Parathyroid adenoma (tissue), 2 donors: ENCODE measurements around the gene C2orf72.

Experiments
- H2AFZ ChIP-seq: fragments of 300-600 bp; sonication (generic); one replicate; pipeline ENCODE4 v1.7.0; 2017; ENCODE audit warnings: antibody characterized with exemption, mild to moderate bottlenecking
- H3K27ac ChIP-seq: fragments of 300-600 bp; sonication (generic); one replicate; pipeline ENCODE4 v1.7.0; 2017
- H3K27me3 ChIP-seq: fragments of 300-600 bp; sonication (generic); one replicate; pipeline ENCODE4 v1.7.0; 2017; ENCODE audit warnings: low read length; ENCODE audit not compliant: control insufficient read depth, insufficient read depth
- H3K36me3 ChIP-seq: fragments of 300-600 bp; sonication (generic); one replicate; pipeline ENCODE4 v1.7.0; 2017; ENCODE audit warnings: low read length; ENCODE audit not compliant: control insufficient read depth, insufficient read depth
- H3K4me1 ChIP-seq: fragments of 300-600 bp; sonication (generic); one replicate; pipeline ENCODE4 v1.7.0; 2017; ENCODE audit warnings: control low read depth
- H3K4me2 ChIP-seq: fragments of 300-600 bp; sonication (generic); one replicate; pipeline ENCODE4 v1.7.0; 2017; ENCODE audit warnings: low read length
- H3K4me3 ChIP-seq: fragments of 300-600 bp; sonication (generic); one replicate; pipeline ENCODE4 v1.7.0; 2017; ENCODE audit warnings: low read depth, low read length
- H3K79me2 ChIP-seq: fragments of 300-600 bp; sonication (generic); one replicate; pipeline ENCODE4 v1.7.0; 2017; ENCODE audit warnings: control low read depth
- H3K9ac ChIP-seq: fragments of 300-600 bp; sonication (generic); one replicate; pipeline ENCODE4 v1.7.0; 2017; ENCODE audit warnings: mild to moderate bottlenecking
- H3K9me3 ChIP-seq: fragments of 300-600 bp; sonication (generic); one replicate; pipeline ENCODE4 v1.7.0; 2017; ENCODE audit warnings: low read length; ENCODE audit not compliant: control insufficient read depth
- TF ChIP-seq, protein P1 (sequence below): fragments of 300-600 bp; sonication (generic); IDR thresholded peaks from one replicate; pipeline ENCODE4 v1.7.0; 2017; ENCODE audit warnings: antibody characterized with exemption, mild to moderate bottlenecking
- donor health status: primary hyperparathyroidism.

Gene C2orf72

GRCh38 chr2:231053846-231054245, 16.5 kb downstream of the C2orf72 start:
- Histone ChIP-seq H3K27me3 (no peaks in the 10 kb centered on the region), H3K4me1 (peaks cover 16% of the 10 kb centered on the region), H3K4me2 (no peak overlapping the region), H2AFZ (no peak overlapping the region), H3K9me3 (no peaks in the 10 kb centered on the region), H3K79me2 (peaks cover 20% of the 10 kb centered on the region), H3K9ac (no peak overlapping the region), H3K4me3 (no peak overlapping the region), H3K27ac (no peak overlapping the region), H3K36me3 (no peaks in the 10 kb centered on the region)
- TF ChIP-seq, protein P1, sequence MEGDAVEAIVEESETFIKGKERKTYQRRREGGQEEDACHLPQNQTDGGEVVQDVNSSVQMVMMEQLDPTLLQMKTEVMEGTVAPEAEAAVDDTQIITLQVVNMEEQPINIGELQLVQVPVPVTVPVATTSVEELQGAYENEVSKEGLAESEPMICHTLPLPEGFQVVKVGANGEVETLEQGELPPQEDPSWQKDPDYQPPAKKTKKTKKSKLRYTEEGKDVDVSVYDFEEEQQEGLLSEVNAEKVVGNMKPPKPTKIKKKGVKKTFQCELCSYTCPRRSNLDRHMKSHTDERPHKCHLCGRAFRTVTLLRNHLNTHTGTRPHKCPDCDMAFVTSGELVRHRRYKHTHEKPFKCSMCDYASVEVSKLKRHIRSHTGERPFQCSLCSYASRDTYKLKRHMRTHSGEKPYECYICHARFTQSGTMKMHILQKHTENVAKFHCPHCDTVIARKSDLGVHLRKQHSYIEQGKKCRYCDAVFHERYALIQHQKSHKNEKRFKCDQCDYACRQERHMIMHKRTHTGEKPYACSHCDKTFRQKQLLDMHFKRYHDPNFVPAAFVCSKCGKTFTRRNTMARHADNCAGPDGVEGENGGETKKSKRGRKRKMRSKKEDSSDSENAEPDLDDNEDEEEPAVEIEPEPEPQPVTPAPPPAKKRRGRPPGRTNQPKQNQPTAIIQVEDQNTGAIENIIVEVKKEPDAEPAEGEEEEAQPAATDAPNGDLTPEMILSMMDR = no peak

- no peaks in the 10 kb centered on the region for H3K27me3 ChIP-seq
- H3K79me2 ChIP-seq = peaks cover 24% of the 10 kb centered on the region
- H3K36me3 ChIP-seq = no peaks in the 10 kb centered on the region
- peak within 1 kb of the TSS; percentile 90 for H2AFZ ChIP-seq
- TF ChIP-seq, protein P1 = peak; percentile 97
- H3K4me3 ChIP-seq = peak within 1 kb of the TSS; percentile 80
- H3K27ac ChIP-seq = peak within 1 kb of the TSS; percentile 94
- peaks cover 18% of the 10 kb centered on the region for H3K4me1 ChIP-seq
- H3K9ac ChIP-seq = peak within 1 kb of the TSS; percentile 82
- no peaks in the 10 kb centered on the region for H3K9me3 ChIP-seq
- H3K4me2 ChIP-seq = peak within 1 kb of the TSS; percentile 75
Observed at GRCh38 chr2:231056453-231057416, 19.4 kb downstream of the C2orf72 start, which contains the start of gene PSMD1. Gene PSMD1 (plus strand): TSS chr2:231056867. CDS start chr2:231057026, 159 bp downstream.

DNA sequence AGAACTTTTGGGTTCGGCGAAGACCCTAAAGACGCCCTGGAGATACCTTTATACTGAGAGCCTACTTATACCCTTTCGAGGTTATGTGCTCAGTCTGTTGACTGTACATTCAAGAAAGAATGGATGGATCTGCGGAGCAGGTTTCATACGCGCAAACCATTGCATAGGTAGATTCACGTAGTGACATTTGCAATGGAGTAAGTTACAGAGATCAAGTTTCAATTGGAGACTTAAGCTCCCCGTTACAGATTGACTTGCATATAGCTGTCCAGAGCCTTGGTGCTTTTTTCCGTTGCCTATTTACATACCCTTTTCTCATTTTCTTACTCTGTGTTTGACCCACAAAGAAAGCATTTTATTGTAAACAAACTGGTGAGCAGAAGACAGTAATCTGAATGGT, 20.3 kb downstream of the C2orf72 start:
- Histone ChIP-seq H3K4me2 (peak overlapping the region; percentile 75), H3K27me3 (no peaks in the 10 kb centered on the region), H3K9me3 (no peaks in the 10 kb centered on the region), H3K79me2 (peaks cover 24% of the 10 kb centered on the region), H3K4me1 (peaks cover 14% of the 10 kb centered on the region), H3K27ac (no peak overlapping the region), H2AFZ (no peak overlapping the region), H3K9ac (peak overlapping the region; percentile 82), H3K36me3 (no peaks in the 10 kb centered on the region), H3K4me3 (peak overlapping the region; percentile 80)
- TF ChIP-seq, protein P1 = no peak

DNA sequence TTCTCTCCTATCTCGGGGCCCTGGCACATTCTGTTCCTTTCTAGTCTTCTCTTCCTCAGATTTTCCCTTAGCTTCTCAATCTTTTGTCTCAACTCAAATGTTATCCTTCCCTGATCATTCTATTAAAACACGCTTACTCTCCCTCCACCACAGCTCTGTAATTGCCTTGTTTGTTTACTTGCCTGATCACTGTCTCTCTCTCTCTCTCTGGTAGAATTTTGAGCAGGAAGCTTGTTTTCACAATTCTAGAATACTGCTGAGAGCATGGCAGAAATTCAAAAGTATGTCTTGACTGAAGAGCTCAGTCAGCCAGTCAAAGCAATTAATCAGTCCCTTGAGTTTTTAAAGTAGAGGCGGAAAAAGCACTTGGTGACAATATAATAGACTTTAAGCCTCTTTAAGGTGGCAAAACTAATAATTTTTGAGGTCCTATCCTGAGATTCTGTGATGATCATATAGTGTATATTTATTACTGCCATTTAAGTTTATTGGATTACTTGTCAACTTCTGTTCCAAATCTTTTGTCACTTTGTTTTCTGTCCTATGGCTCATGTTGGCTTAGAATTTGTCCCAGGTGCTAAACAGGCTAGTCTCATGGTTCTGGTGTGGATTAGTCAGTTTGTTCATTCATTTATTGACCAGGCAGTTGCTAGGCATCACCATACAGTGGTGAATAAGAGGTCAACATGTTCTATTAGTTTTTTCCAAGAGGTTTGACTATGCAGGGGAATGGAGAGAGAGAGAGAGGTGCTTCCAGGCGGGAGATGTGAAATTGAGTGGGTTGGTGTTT, 21.6 kb downstream of the C2orf72 start:
- TF ChIP-seq, protein P1 = no peak
- Histone ChIP-seq H3K9ac (no peak overlapping the region), H3K4me1 (peaks cover 14% of the 10 kb centered on the region), H3K79me2 (peaks cover 24% of the 10 kb centered on the region), H3K9me3 (no peaks in the 10 kb centered on the region), H2AFZ (no peak overlapping the region), H3K27me3 (no peaks in the 10 kb centered on the region), H3K36me3 (no peaks in the 10 kb centered on the region), H3K27ac (no peak overlapping the region), H3K4me2 (peak overlapping the region; percentile 11), H3K4me3 (no peak overlapping the region)
